Nephron (organoid): ENCODE data around the gene FN1.

Experiments used
- H3K27ac Mint-ChIP-seq, 3 experiments: 2 replicates each; pipeline ENCODE4 v1.8.0; 2020; ENCODE audit warnings: mixed read lengths in 3 of 3, mild to moderate bottlenecking in 2 of 3, moderate library complexity in 1 of 3
- H3K27me3 Mint-ChIP-seq: 2 replicates; pipeline ENCODE4 v1.8.0; 2021; ENCODE audit warnings: low read depth, mild to moderate bottlenecking, moderate library complexity, mixed read lengths
- H3K36me3 Mint-ChIP-seq: 2 replicates; pipeline ENCODE4 v1.8.0; 2020; ENCODE audit warnings: low read depth, mixed read lengths
- H3K4me1 Mint-ChIP-seq: 2 replicates; pipeline ENCODE4 v1.8.0; 2020; ENCODE audit warnings: mixed read lengths
- H3K4me3 Mint-ChIP-seq, 3 experiments: 2 replicates each; pipeline ENCODE4 v1.8.0; 2020; ENCODE audit warnings: mild to moderate bottlenecking in 3 of 3, mixed read lengths in 3 of 3, moderate library complexity in 2 of 3
- H3K9me3 Mint-ChIP-seq: 2 replicates; pipeline ENCODE4 v1.8.0; 2020; ENCODE audit warnings: mixed read lengths
- TF ChIP-seq, protein P1 (sequence below), 3 experiments: fragments of 200-600 bp; sonication (generic); IDR thresholded peaks; one replicate each; pipeline ENCODE4 v1.5.0; 2021; ENCODE audit warnings: antibody characterized with exemption in 3 of 3; ENCODE audit not compliant: unreplicated experiment in 3 of 3

FN1 gene

DNA sequence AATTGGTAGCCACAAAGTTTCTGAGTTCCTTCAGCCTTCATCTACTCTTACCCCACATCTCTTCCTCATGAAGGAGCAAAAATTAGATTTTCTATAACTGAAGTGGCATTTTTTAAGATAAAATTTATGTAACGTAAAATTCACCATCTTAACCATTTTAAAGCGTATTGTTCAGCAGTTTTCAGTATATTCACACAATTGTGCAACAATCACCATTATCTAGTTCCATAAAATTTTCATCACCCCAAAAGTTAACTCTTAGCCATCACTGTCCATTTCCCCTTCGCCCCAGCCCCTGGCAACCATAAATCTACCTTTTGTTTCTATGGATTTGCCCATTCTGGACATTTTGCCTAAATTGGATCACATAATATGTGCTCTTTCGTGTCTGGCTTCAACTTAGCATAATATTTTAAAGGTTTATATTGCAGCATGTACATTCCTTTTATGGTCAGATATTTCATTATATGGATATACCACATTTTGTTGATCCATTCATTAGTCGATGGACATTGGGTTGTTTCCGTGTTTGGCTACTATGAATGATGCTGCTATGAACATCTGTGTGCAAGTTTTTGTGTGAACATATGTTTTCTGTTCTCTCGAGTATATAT, 79.4 kb downstream of the FN1 start:
- Mint-ChIP-seq H3K4me3 (no peak overlapping the region), H3K27me3 (no peaks in the 10 kb centered on the region), H3K4me1 (no peaks in the 10 kb centered on the region), H3K27ac (no peak overlapping the region), H3K36me3 (peaks cover 60% of the 10 kb centered on the region), H3K9me3 (no peaks in the 10 kb centered on the region)
- TF ChIP-seq, protein P1, sequence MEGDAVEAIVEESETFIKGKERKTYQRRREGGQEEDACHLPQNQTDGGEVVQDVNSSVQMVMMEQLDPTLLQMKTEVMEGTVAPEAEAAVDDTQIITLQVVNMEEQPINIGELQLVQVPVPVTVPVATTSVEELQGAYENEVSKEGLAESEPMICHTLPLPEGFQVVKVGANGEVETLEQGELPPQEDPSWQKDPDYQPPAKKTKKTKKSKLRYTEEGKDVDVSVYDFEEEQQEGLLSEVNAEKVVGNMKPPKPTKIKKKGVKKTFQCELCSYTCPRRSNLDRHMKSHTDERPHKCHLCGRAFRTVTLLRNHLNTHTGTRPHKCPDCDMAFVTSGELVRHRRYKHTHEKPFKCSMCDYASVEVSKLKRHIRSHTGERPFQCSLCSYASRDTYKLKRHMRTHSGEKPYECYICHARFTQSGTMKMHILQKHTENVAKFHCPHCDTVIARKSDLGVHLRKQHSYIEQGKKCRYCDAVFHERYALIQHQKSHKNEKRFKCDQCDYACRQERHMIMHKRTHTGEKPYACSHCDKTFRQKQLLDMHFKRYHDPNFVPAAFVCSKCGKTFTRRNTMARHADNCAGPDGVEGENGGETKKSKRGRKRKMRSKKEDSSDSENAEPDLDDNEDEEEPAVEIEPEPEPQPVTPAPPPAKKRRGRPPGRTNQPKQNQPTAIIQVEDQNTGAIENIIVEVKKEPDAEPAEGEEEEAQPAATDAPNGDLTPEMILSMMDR (IDR thresholded peaks at IDR 0.05; ENCODE audit: unreplicated experiment in 3 of 3), result no peak

DNA sequence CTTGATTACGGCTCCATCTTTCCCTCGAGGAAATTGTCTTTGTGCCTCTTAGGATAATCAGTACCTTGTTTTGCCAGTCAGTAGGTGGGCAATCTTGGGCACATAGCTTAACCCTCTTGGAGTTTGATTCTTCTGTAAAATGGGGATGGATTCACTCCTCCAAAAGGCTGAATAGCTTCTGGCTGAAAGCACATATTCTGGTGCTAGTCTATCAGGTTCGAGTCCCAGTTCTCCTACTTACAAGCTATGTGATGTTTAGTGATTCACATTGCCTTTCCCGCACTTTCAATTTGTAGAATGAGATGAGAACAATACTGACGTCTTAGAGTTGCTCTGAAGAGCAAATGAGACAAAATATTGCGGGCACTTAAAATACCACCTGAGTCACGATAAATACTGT, 80.1 kb downstream of the FN1 start:
- Mint-ChIP-seq H3K27me3 (no peaks in the 10 kb centered on the region), H3K4me3 (no peak overlapping the region), H3K4me1 (no peaks in the 10 kb centered on the region), H3K27ac (no peak overlapping the region), H3K9me3 (no peaks in the 10 kb centered on the region), H3K36me3 (peaks cover 61% of the 10 kb centered on the region)
- TF ChIP-seq, protein P1 (IDR thresholded peaks at IDR 0.05; ENCODE audit: unreplicated experiment in 3 of 3), result no peak

DNA sequence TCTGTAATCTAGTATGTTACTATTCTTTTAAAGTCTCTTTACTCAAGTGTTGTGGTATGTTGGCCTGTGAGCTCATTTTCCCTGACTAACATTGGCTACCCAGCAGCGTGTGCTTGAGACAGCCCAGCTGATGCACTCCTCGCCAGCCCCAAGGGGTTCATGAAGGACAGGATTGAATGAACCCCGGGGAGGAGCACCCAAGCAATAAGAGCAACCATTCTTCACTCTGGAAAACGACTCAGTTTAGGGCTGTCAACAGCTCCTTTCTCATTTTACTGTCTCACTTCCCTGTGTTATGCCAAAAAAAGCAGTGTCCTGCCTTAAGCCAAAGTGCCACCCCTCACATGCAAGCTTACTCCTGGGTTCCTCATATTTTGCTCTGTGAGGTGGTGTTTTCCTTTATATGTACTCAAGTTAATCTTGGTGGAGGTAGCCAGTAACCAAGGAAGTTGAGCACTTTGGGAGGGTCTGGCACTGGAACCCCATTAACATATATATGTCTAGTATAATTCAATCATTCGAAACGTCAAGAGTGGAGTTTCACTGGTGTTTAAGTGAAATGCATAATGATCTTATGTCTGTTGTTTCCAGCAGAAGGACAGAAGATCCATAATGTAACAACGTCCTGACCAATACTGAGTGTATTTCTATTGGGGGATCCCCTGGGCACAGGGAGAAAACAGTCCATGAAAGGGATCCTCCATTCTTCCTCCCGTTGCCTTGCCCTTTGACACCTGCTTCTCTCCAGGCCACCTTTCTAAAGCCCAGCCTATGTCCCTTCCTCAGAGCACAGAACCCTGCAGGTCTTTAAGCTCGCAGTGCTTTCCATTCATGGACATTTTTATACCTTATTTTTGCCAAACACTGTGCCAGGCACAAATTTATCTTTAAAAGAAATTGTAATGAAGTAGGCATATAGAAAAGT, 80.8 kb downstream of the FN1 start:
- peaks cover 60% of the 10 kb centered on the region for H3K36me3 Mint-ChIP-seq
- no peaks in the 10 kb centered on the region for H3K4me1 Mint-ChIP-seq
- H3K9me3 Mint-ChIP-seq, result no peaks in the 10 kb centered on the region
- no peak overlapping the region for H3K27ac Mint-ChIP-seq
- TF ChIP-seq, protein P1 (IDR thresholded peaks at IDR 0.05; ENCODE audit: unreplicated experiment in 3 of 3), result no peak
- H3K4me3 Mint-ChIP-seq, result no peak overlapping the region
- no peaks in the 10 kb centered on the region for H3K27me3 Mint-ChIP-seq

DNA sequence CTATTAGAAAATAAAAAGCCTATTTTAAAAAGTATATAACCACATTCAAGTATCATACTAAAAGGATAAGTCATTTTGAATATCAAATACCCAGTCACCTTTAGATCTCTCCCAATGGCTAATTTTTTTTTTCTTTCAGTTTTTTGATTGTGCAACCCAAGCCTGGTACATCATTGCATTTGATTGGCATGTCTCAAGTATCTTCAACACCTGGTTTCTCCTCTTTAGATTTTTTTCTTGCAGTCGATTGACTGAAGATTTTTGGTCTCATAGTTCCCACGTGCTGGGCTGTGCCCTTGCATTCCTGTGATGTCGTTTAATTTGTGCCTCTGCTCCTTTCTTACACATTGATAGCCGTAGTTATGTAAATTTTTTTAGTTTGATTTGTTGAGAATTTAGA, 83.3 kb downstream of the FN1 start:
- TF ChIP-seq, protein P1 (IDR thresholded peaks at IDR 0.05; ENCODE audit: unreplicated experiment in 3 of 3), result no peak
- H3K4me3 Mint-ChIP-seq, result no peak overlapping the region
- no peak overlapping the region for H3K27ac Mint-ChIP-seq
- H3K9me3 Mint-ChIP-seq, result no peaks in the 10 kb centered on the region
- H3K27me3 Mint-ChIP-seq, result no peaks in the 10 kb centered on the region
- no peaks in the 10 kb centered on the region for H3K4me1 Mint-ChIP-seq
- H3K36me3 Mint-ChIP-seq, result peaks cover 65% of the 10 kb centered on the region

DNA sequence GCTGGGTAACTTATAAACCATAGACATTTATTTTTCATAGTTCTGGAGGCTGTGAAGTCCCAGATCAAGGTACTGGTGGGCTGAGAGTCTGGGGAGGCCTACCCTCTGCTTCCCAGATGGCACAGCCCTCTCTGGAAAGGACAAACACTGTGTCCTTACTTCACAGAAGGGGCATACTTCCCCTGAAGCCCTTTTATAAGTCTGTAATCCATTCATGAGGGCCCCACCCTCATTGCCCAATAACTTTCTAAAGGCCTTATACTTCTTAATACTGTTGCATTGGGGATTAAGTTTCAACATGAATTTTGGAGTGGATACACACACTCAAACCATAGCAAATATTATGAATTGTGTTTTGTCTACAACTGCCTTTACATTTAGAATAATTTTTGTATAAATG, 88.0 kb downstream of the FN1 start:
- Mint-ChIP-seq H3K4me1 (no peaks in the 10 kb centered on the region), H3K4me3 (no peak overlapping the region), H3K36me3 (peaks cover 83% of the 10 kb centered on the region), H3K27me3 (no peaks in the 10 kb centered on the region), H3K9me3 (no peaks in the 10 kb centered on the region), H3K27ac (no peak overlapping the region)
- TF ChIP-seq, protein P1 (IDR thresholded peaks at IDR 0.05; ENCODE audit: unreplicated experiment in 3 of 3), result no peak
